K562 (cell line): Measurements from ENCODE around the gene MTFMT. TPM values are rescaled to one million over a fixed set of nuclear protein-coding genes. Genes with fewer than 3 reads are reported as not detected.
A peak's percentile ranks its signal among the peaks of the same experiment; 100 is the strongest.

Experiments used
- CREM ChIP-seq: IDR thresholded peaks from 2 replicates; pipeline ENCODE4 v1.6.1; 2014; ENCODE audit warnings: antibody characterized with exemption, low read depth
- FOXP4 ChIP-seq: sonication (generic); formaldehyde crosslinking; IDR thresholded peaks from 2 replicates; pipeline ENCODE4 v1.8.0; 2022; ENCODE audit warnings: mild to moderate bottlenecking, missing genetic modification reagents, borderline replicate concordance
- IRF1 ChIP-seq: sonication (generic); formaldehyde crosslinking; IDR thresholded peaks from 2 replicates; pipeline ENCODE4 v1.8.0; 2022; ENCODE audit warnings: missing genetic modification reagents, mild to moderate bottlenecking, borderline replicate concordance
- KAT2B ChIP-seq: IDR thresholded peaks from one replicate; pipeline ENCODE4 v1.6.1; 2012; ENCODE audit warnings: low read depth, mild to moderate bottlenecking, control low read depth, inconsistent platforms, low read length, moderate library complexity
- MEF2A ChIP-seq: IDR thresholded peaks from 2 replicates; pipeline ENCODE4 v1.6.1; 2011; ENCODE audit warnings: low read depth, mild to moderate bottlenecking, low read length, moderate library complexity; ENCODE audit not compliant: control insufficient read depth
- MEIS2 ChIP-seq: fragments of 450-650 bp; IDR thresholded peaks from 2 replicates; pipeline ENCODE4 v1.6.1; 2014; ENCODE audit warnings: mild to moderate bottlenecking; ENCODE audit not compliant: partially characterized antibody
- NRF1 ChIP-seq, 2 experiments: fragments of 450-650 bp; IDR thresholded peaks in 1 of 2; conservative IDR thresholded peaks in 1 of 2; 2 replicates each; pipeline ENCODE4 v1.6.1; 2014; ENCODE audit warnings: mild to moderate bottlenecking in 2 of 2
- SMAD1 ChIP-seq: fragments of 150-350 bp; IDR thresholded peaks from 2 replicates; pipeline ENCODE4 v1.6.1; 2014; ENCODE audit warnings: low read length, low read depth; ENCODE audit not compliant: partially characterized antibody
- SMAD3 ChIP-seq: fragments of 450-650 bp; formaldehyde crosslinking; conservative IDR thresholded peaks from 2 replicates; pipeline ENCODE4 v1.4.0; 2020; ENCODE audit warnings: mild to moderate bottlenecking
- SRSF3 ChIP-seq: fragments of 200-400 bp; formaldehyde crosslinking; IDR thresholded peaks from 2 replicates; pipeline ENCODE4 v1.6.1; 2016; ENCODE audit warnings: mild to moderate bottlenecking, low read length, moderate library complexity; ENCODE audit not compliant: insufficient read depth
- SRSF7 ChIP-seq: fragments of 200-400 bp; formaldehyde crosslinking; optimal IDR thresholded peaks from 2 replicates; pipeline ENCODE3; 2017; ENCODE audit warnings: mild to moderate bottlenecking, low read depth, low read length
- ZC3H8 ChIP-seq: fragments of 450-650 bp; IDR thresholded peaks from 2 replicates; pipeline ENCODE4 v1.6.1; 2017
- ZNF224 ChIP-seq: sonication (generic); formaldehyde crosslinking; IDR thresholded peaks from 2 replicates; pipeline ENCODE4 v1.8.0; 2022; ENCODE audit warnings: mild to moderate bottlenecking, missing genetic modification reagents
- ZNF609 ChIP-seq: sonication (generic); formaldehyde crosslinking; IDR thresholded peaks from 2 replicates; pipeline ENCODE4 v1.8.1; 2023; ENCODE audit warnings: missing genetic modification reagents, mild to moderate bottlenecking, borderline replicate concordance
- ZNF76 ChIP-seq: fragments of 250-450 bp; sonication (Bioruptor Pico); IDR thresholded peaks from 2 replicates; pipeline ENCODE4 v1.4.0; 2020; ENCODE audit warnings: mild to moderate bottlenecking, moderate library complexity, borderline replicate concordance
- ZNF785 ChIP-seq: fragments of 250-450 bp; sonication (Bioruptor Pico); IDR thresholded peaks from 2 replicates; pipeline ENCODE4 v1.4.0; 2020; ENCODE audit warnings: mild to moderate bottlenecking
- polyA plus RNA-seq, 8 experiments: library from polyadenylated mRNA; depleted of rRNA in 4 of 8; stranded (reverse) in 5 of 8; unstranded in 3 of 8; fragments of >200 nt; fragmentation: Nextera tagmentation in 2 of 8; fragmentation: Illumina TruSeq in 1 of 8; extraction: Ambion mirVana in 2 of 8; extraction: Trizol in 1 of 8; gene quantifications; 2 replicates each; pipeline versions ENCODE4 v1.2.1 to v1.2.3, GENCODE V29; 2011 to 2014; ENCODE audit warnings: inconsistent platforms in 1 of 8, missing spikeins in 1 of 8
- total RNA-seq, 7 experiments: library from RNA; depleted of rRNA in 6 of 7; stranded (reverse); fragments of >200 nt in 6 of 7; fragmentation: Illumina TruSeq in 2 of 7; extraction: Trizol in 2 of 7; gene quantifications; 2 replicates each; pipeline versions ENCODE4 v1.2.1 to v1.2.3, GENCODE V29; 2011 to 2021; ENCODE audit warnings: low replicate concordance in 1 of 7
- TF ChIP-seq, protein P1 (sequence below): sonication (generic); formaldehyde crosslinking; IDR thresholded peaks from 2 replicates; pipeline ENCODE4 v1.8.0; 2022; ENCODE audit warnings: mild to moderate bottlenecking, low read depth, missing genetic modification reagents

The MTFMT gene
- total and polyA plus RNA-seq, 9 of the 15 experiments (the other 6 are each of a cell fraction or from before 2014, with no cell fraction given), result 1.4 to 31.1 (median 16.2) TPM

DNA sequence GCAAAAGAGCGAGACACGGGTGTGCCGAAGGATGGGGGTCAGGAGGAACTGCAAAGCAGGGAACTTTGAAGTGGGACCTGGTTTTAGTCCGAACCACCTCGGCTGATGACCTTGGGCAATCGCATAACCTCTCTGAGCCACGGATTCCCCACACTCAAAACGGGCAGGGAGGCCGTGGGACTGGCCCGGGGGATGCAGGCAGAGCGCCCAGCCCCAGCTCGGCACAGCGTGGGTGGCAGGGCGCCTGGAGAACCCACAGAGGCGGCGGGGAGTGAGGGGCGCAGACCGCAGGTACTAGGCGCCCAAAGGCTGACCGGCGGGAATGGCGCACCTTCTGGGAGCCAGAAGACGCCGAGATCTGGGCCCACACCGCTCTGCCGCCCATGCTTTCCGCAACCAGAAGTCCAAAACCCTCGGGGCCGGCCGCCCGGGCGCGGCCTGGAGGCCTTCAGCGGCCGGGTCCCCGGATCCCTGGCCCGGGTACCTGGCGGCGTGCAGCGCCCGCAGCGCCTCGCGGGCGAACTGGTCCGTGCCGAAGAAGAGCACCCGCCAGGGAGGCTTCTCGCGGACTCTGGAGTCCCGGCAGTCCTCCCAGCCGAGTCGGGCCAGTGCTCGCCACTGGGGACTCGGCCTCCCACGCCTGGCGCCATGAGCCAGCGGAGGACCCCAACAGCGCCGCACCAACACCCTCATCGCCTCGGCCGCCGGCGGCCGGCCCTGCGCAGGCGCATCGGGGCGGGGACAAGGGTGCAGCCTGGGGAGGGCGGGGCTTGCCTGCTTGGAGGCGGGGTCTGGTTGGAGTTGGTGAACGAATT is at the start of gene MTFMT (continued):
- TF ChIP-seq, protein P1, sequence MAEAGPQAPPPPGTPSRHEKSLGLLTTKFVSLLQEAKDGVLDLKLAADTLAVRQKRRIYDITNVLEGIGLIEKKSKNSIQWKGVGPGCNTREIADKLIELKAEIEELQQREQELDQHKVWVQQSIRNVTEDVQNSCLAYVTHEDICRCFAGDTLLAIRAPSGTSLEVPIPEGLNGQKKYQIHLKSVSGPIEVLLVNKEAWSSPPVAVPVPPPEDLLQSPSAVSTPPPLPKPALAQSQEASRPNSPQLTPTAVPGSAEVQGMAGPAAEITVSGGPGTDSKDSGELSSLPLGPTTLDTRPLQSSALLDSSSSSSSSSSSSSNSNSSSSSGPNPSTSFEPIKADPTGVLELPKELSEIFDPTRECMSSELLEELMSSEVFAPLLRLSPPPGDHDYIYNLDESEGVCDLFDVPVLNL (CRISPR knock-in tag), result no peak
- TF ChIP-seq NRF1 (conservative IDR thresholded peaks at IDR 0.05 in 1 of 2, IDR thresholded peaks at IDR 0.05 in 1 of 2), result peak; percentile 96
- TF ChIP-seq ZNF224, result no peak
- no peak for TF ChIP-seq ZNF76 (CRISPR knock-in tag)
- TF ChIP-seq SRSF3, result no peak
- no peak for TF ChIP-seq IRF1 (CRISPR knock-in tag)
- no peak for TF ChIP-seq MEF2A
- TF ChIP-seq SMAD3 (CRISPR knock-in tag), result no peak
- no peak for TF ChIP-seq KAT2B
- no peak for TF ChIP-seq ZNF785 (CRISPR knock-in tag)
- no peak for TF ChIP-seq FOXP4
- TF ChIP-seq SRSF7, result no peak
- no peak for TF ChIP-seq SMAD1
- no peak for TF ChIP-seq CREM
- no peak for TF ChIP-seq ZNF609 (CRISPR knock-in tag)
- TF ChIP-seq ZC3H8, result no peak
- TF ChIP-seq MEIS2, result peak; percentile 65
